Left ventricle myocardium superior (tissue), 1 donor: ENCODE data around the gene RPS6KA4. TPM values are rescaled to one million over a fixed set of nuclear protein-coding genes. Genes with fewer than 3 reads are reported as not detected.

Experiments
- ATAC-seq: fragments of 200-7000 bp; cut with Tn5 transposase; one replicate; pipeline ENCODE4 v1.9.1; 2020; ENCODE audit warnings: mild to moderate bottlenecking, moderate library complexity
- DNase-seq: peaks from one replicate; pipeline ENCODE4 v3.0.0-alpha.2; 2020
- intact Hi-C: fragments of 100-400 bp; cut with micrococcal nuclease; formaldehyde crosslinking; loops from one replicate; pipeline ENCODE4 v1.11.0; 2022
- total RNA-seq: library from RNA; stranded (reverse); fragmentation: NEBNext Ultra II Directional; extraction: Animal tissue kit (Norgen Biotek cat#: 25700); gene quantifications from one replicate; pipeline ENCODE4 v1.2.1, GENCODE V29; 2021
- donor health status: DM: no; HTN: yes; CAD: no; lungs with severe emphysema.

Gene RPS6KA4
- total RNA-seq, 1 donor from 2014 or later: 15.1 TPM

- intact Hi-C loops: no loop called here
- peak; percentile 25 for ATAC-seq
- no peak for DNase-seq
Measured at GRCh38 chr11:64343767-64344559, 15.0 kb upstream of the RPS6KA4 start.

- ATAC-seq (no peak), DNase-seq (no peak)
- intact Hi-C loops: no loop called here
Measured at GRCh38 chr11:64344787-64345186, 14.2 kb upstream of the RPS6KA4 start.

- intact Hi-C loops: no loop called here
- no peak for ATAC-seq
- DNase-seq: no peak
Measured at GRCh38 chr11:64347193-64347867, 11.6 kb upstream of the RPS6KA4 start.

- intact Hi-C loops: no loop called here
- no peak for ATAC-seq
- no peak for DNase-seq
Measured at GRCh38 chr11:64348383-64349024, 10.5 kb upstream of the RPS6KA4 start.

- ATAC-seq (no peak), DNase-seq (no peak)
- intact Hi-C loops: no loop called here
Measured at GRCh38 chr11:64349025-64349387, 10.0 kb upstream of the RPS6KA4 start.

GRCh38 chr11:64349404-64349803 is 9.6 kb upstream of the RPS6KA4 start:
- DNase-seq (no peak), ATAC-seq (no peak)
- intact Hi-C loops: no loop called here

- intact Hi-C loops: no loop called here
- ATAC-seq (no peak), DNase-seq (no peak)
Measured at GRCh38 chr11:64351136-64351631, 7.8 kb upstream of the RPS6KA4 start.

GRCh38 chr11:64352099-64352994 is 6.6 kb upstream of the RPS6KA4 start:
- DNase-seq (no peak), ATAC-seq (no peak)
- intact Hi-C loops: no loop called here

- no peak for DNase-seq
- intact Hi-C loops: no loop called here
- ATAC-seq: no peak
Measured at GRCh38 chr11:64352995-64353714, 5.8 kb upstream of the RPS6KA4 start.

- ATAC-seq (no peak), DNase-seq (no peak)
- intact Hi-C loops: no loop called here
Measured at GRCh38 chr11:64353715-64354506, 5.1 kb upstream of the RPS6KA4 start.

- ATAC-seq (peak; percentile 70), DNase-seq (peak; percentile 86)
- intact Hi-C loops: no loop called here
Measured at GRCh38 chr11:64355078-64355940, 3.7 kb upstream of the RPS6KA4 start.

GRCh38 chr11:64356498-64357411 is 2.2 kb upstream of the RPS6KA4 start:
- ATAC-seq (no peak), DNase-seq (no peak)
- intact Hi-C loops: no loop called here

GRCh38 chr11:64357446-64357845 is 1.5 kb upstream of the RPS6KA4 start:
- intact Hi-C loops: no loop called here
- no peak for ATAC-seq
- no peak for DNase-seq

- DNase-seq (no peak), ATAC-seq (no peak)
- intact Hi-C loops: no loop called here
Measured at GRCh38 chr11:64357904-64358535, 942 bp upstream of the RPS6KA4 start.

GRCh38 chr11:64358536-64358906 is 441 bp upstream of the RPS6KA4 start:
- ATAC-seq (peak; percentile 23), DNase-seq (no peak)
- intact Hi-C loops: no loop called here
